Large intestine (tissue), 12 donors: ENCODE measurements around the gene RNPS1. TPM values are rescaled to one million over a fixed set of nuclear protein-coding genes. Genes with fewer than 3 reads are reported as not detected.

Experiments
- DNase-seq, 2 donors: peaks; one replicate each; pipeline versions ENCODE4 v3.0.0 to v3.0.0-alpha.2; 2013
- H3K27ac ChIP-seq: one replicate; pipeline ENCODE4 v1.5.1; 2013; ENCODE audit warnings: low read length
- H3K27me3 ChIP-seq: 2 replicates; pipeline ENCODE4 v1.6.1; 2013; ENCODE audit warnings: low read length; ENCODE audit not compliant: control insufficient read depth, insufficient read depth
- H3K36me3 ChIP-seq: 2 replicates; pipeline ENCODE4 v1.6.1; 2013; ENCODE audit warnings: low read length; ENCODE audit not compliant: control insufficient read depth, insufficient read depth
- H3K4me1 ChIP-seq: one replicate; pipeline ENCODE4 v1.6.1; 2013; ENCODE audit warnings: low read length; ENCODE audit not compliant: control insufficient read depth, insufficient read depth
- H3K4me3 ChIP-seq: one replicate; pipeline ENCODE4 v1.5.1; 2013; ENCODE audit warnings: low read length
- H3K9me3 ChIP-seq: one replicate; pipeline ENCODE4 v1.6.1; 2013; ENCODE audit warnings: mild to moderate bottlenecking, low read depth, low read length, moderate library complexity; ENCODE audit not compliant: control insufficient read depth
- WGBS: methylation state at CpG from one replicate; pipeline ENCODE4 v1.1.5; 2013; ENCODE audit warnings: low lambda C conversion rate; ENCODE audit not compliant: insufficient coverage; 5-methylcytosine and 5-hydroxymethylcytosine counted together
- long read RNA-seq, 11 donors: transcript quantifications; one replicate each; lab custom pipeline, GENCODE V29; 2026
- polyA plus RNA-seq: library from polyadenylated mRNA; unstranded; fragments of 120-200 nt; gene quantifications from one replicate; pipeline ENCODE4 v1.2.1, GENCODE V29; 2013

Gene RNPS1, protein sequence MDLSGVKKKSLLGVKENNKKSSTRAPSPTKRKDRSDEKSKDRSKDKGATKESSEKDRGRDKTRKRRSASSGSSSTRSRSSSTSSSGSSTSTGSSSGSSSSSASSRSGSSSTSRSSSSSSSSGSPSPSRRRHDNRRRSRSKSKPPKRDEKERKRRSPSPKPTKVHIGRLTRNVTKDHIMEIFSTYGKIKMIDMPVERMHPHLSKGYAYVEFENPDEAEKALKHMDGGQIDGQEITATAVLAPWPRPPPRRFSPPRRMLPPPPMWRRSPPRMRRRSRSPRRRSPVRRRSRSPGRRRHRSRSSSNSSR
- polyA plus RNA-seq: 172 TPM
- long read RNA-seq, donor 1, transcript RNPS1-220 (7 exons, 2,037 nt): minor isoform, 12 of 41 reads
- long read RNA-seq, donor 1, transcript RNPS1-202 (8 exons, 2,241 nt): major isoform, 18 of 41 reads
- long read RNA-seq, donor 1, partial matches to known transcripts: 0 of 41 reads
- long read RNA-seq, donor 1, other reads (novel, unspliced or antisense): 0 of 41 reads
- long read RNA-seq, donor 2, transcript RNPS1-202 (8 exons, 2,241 nt): minor isoform, 34 of 129 reads
- long read RNA-seq, donor 2, transcript RNPS1-219 (6 exons, 1,685 nt): minor isoform, 7 of 129 reads
- long read RNA-seq, donor 2, transcript RNPS1-206 (2 exons, 2,223 nt): minor isoform, 8 of 129 reads
- long read RNA-seq, donor 2, transcript RNPS1-220 (7 exons, 2,037 nt): major isoform, 41 of 129 reads
- long read RNA-seq, donor 2, partial matches to known transcripts: 22 of 129 reads
- long read RNA-seq, donor 2, other reads (novel, unspliced or antisense): 0 of 129 reads
- long read RNA-seq, donor 3: 0 reads
- long read RNA-seq, donor 4, transcript RNPS1-220 (7 exons, 2,037 nt): major isoform, 5 of 9 reads
- long read RNA-seq, donor 4, partial matches to known transcripts: 0 of 9 reads
- long read RNA-seq, donor 4, other reads (novel, unspliced or antisense): 0 of 9 reads
- long read RNA-seq, donor 5, transcript RNPS1-202 (8 exons, 2,241 nt): major isoform, 16 of 50 reads
- long read RNA-seq, donor 5, transcript RNPS1-203 (8 exons, 2,069 nt): minor isoform, 7 of 50 reads
- long read RNA-seq, donor 5, transcript RNPS1-220 (7 exons, 2,037 nt): minor isoform, 14 of 50 reads
- long read RNA-seq, donor 5, partial matches to known transcripts: 0 of 50 reads
- long read RNA-seq, donor 5, other reads (novel, unspliced or antisense): 0 of 50 reads
- long read RNA-seq, donor 6, transcript RNPS1-202 (8 exons, 2,241 nt): minor isoform, 20 of 78 reads
- long read RNA-seq, donor 6, transcript RNPS1-206 (2 exons, 2,223 nt): minor isoform, 6 of 78 reads
- long read RNA-seq, donor 6, transcript RNPS1-220 (7 exons, 2,037 nt): major isoform, 25 of 78 reads
- long read RNA-seq, donor 6, transcript RNPS1-217 (7 exons, 1,514 nt): minor isoform, 10 of 78 reads
- long read RNA-seq, donor 6, partial matches to known transcripts: 7 of 78 reads
- long read RNA-seq, donor 6, other reads (novel, unspliced or antisense): 0 of 78 reads
- long read RNA-seq, donor 7, transcript RNPS1-202 (8 exons, 2,241 nt): major isoform, 13 of 41 reads
- long read RNA-seq, donor 7, transcript RNPS1-217 (7 exons, 1,514 nt): minor isoform, 5 of 41 reads
- long read RNA-seq, donor 7, transcript RNPS1-220 (7 exons, 2,037 nt): minor isoform, 10 of 41 reads
- long read RNA-seq, donor 7, partial matches to known transcripts: 0 of 41 reads
- long read RNA-seq, donor 7, other reads (novel, unspliced or antisense): 0 of 41 reads
- long read RNA-seq, donor 8, transcript RNPS1-202 (8 exons, 2,241 nt): major isoform, 29 of 116 reads
- long read RNA-seq, donor 8, transcript RNPS1-221 (1 exons, 1,826 nt): minor isoform, 10 of 116 reads
- long read RNA-seq, donor 8, transcript RNPS1-206 (2 exons, 2,223 nt): minor isoform, 10 of 116 reads
- long read RNA-seq, donor 8, transcript RNPS1-220 (7 exons, 2,037 nt): minor isoform, 28 of 116 reads
- long read RNA-seq, donor 8, partial matches to known transcripts: 17 of 116 reads
- long read RNA-seq, donor 8, other reads (novel, unspliced or antisense): 0 of 116 reads
- long read RNA-seq, donor 9, transcript RNPS1-220 (7 exons, 2,037 nt): major isoform, 24 of 64 reads
- long read RNA-seq, donor 9, transcript RNPS1-219 (6 exons, 1,685 nt): minor isoform, 7 of 64 reads
- long read RNA-seq, donor 9, transcript RNPS1-202 (8 exons, 2,241 nt): minor isoform, 17 of 64 reads
- long read RNA-seq, donor 9, partial matches to known transcripts: 6 of 64 reads
- long read RNA-seq, donor 9, other reads (novel, unspliced or antisense): 0 of 64 reads
- long read RNA-seq, donor 10, transcript RNPS1-221 (1 exons, 1,826 nt): minor isoform, 7 of 88 reads
- long read RNA-seq, donor 10, transcript RNPS1-202 (8 exons, 2,241 nt): major isoform, 32 of 88 reads
- long read RNA-seq, donor 10, transcript RNPS1-219 (6 exons, 1,685 nt): minor isoform, 6 of 88 reads
- long read RNA-seq, donor 10, transcript RNPS1-220 (7 exons, 2,037 nt): minor isoform, 24 of 88 reads
- long read RNA-seq, donor 10, partial matches to known transcripts: 8 of 88 reads
- long read RNA-seq, donor 10, other reads (novel, unspliced or antisense): 0 of 88 reads
- long read RNA-seq, donor 11, transcript RNPS1-219 (6 exons, 1,685 nt): minor isoform, 6 of 50 reads
- long read RNA-seq, donor 11, transcript RNPS1-202 (8 exons, 2,241 nt): major isoform, 12 of 50 reads
- long read RNA-seq, donor 11, transcript RNPS1-206 (2 exons, 2,223 nt): minor isoform, 10 of 50 reads
- long read RNA-seq, donor 11, transcript RNPS1-220 (7 exons, 2,037 nt): major isoform, 12 of 50 reads
- long read RNA-seq, donor 11, partial matches to known transcripts: 0 of 50 reads
- long read RNA-seq, donor 11, other reads (novel, unspliced or antisense): 0 of 50 reads

DNA sequence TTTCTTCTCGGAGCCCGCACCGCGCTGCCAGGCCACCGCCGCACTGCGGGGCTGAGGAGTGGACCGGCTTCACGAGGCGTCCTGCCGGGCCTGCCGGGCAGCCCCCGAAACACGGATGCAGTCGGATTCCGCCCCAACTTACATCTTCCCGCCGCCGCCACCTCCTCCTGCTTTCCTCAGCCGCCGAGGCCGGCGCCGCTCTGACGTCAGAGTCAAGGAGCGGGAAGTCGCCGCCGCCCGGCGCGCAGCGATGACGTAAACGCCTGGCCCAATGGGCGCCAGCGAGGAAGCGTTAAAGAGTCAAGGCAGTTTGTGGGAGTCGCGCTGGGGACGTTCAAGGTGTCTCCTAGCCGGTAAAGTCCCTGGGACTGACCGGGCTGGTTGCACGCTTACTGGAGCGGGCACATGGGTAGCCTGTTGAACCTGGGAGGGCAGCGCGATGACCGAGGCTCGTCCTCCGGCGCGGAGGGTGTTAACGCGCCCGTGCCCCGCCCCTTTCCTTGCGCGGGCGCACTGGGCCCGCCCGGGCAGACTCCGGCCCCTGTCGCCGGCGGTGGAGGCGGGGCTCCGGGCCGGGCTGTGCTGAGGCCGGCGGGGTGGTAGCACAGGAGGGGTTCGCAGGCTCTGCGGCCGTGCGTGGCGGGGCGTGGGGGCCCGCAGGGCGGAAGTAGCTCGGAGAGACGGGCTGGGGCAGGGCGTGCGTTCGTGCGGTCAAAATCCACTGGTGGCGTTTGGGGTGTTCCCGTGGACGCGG lies at the start of gene RNPS1:
TSS of gene RNPS1 (minus strand) at position 214 of the 754 bp plus-strand sequence. CDS start 3,483 bp downstream, outside the sequence.
- peak; percentile 96 to 99 for DNase-seq
- Histone ChIP-seq H3K27me3 (no peaks in the 10 kb centered on the region), H3K27ac (peak within 1 kb of the TSS; percentile 100), H3K4me3 (peak within 1 kb of the TSS; percentile 95), H3K9me3 (no peaks in the 10 kb centered on the region), H3K4me1 (peaks cover 18% of the 10 kb centered on the region), H3K36me3 (peaks cover 20% of the 10 kb centered on the region)
- no CpG with 5 or more reads among the region's 88 CpGs for WGBS

DNA sequence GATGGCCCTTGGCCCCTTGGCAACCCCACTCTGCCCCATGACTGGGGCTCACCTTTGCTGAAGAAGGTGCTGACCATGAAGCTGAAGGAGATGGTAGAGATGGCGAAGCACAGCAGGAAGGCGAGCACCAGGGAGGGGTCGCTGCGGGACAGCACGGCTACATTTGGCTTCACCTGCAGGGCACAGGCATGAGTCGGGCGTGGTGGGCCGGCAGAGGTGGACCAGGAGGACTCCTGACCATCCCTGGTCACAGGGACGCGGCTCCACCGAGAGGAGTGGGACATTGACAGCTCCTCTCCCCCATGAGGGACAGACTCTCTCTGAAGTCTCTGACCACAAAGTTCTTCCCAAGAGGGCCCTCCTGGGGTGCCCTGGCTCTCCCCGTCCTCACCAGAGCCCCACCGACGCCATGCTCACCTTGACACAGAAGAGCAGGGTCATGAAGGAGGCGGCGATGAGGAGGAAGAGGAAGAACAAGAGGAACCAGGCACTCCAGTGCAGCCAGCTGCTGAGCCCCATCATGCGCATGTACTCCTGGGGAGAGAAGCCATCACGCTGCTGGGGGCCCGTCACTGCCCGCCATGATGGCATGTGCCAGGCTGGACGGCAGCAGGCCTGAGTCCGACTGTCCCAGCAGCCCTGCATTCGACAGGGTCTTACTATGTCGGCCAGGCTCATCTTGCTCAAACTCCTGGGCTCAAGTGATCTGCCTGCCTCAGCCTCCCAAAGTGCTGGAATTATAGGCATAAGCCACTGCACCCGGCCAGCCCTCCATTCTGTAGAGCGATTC lies 49.5 kb upstream of the RNPS1 start:
- Histone ChIP-seq H3K27me3 (no peaks in the 10 kb centered on the region), H3K4me1 (no peaks in the 10 kb centered on the region), H3K36me3 (no peaks in the 10 kb centered on the region), H3K27ac (no peak overlapping the region), H3K4me3 (no peak overlapping the region), H3K9me3 (no peaks in the 10 kb centered on the region)
- DNase-seq: no peak
- no CpG with 5 or more reads among the region's 26 CpGs for WGBS

DNA sequence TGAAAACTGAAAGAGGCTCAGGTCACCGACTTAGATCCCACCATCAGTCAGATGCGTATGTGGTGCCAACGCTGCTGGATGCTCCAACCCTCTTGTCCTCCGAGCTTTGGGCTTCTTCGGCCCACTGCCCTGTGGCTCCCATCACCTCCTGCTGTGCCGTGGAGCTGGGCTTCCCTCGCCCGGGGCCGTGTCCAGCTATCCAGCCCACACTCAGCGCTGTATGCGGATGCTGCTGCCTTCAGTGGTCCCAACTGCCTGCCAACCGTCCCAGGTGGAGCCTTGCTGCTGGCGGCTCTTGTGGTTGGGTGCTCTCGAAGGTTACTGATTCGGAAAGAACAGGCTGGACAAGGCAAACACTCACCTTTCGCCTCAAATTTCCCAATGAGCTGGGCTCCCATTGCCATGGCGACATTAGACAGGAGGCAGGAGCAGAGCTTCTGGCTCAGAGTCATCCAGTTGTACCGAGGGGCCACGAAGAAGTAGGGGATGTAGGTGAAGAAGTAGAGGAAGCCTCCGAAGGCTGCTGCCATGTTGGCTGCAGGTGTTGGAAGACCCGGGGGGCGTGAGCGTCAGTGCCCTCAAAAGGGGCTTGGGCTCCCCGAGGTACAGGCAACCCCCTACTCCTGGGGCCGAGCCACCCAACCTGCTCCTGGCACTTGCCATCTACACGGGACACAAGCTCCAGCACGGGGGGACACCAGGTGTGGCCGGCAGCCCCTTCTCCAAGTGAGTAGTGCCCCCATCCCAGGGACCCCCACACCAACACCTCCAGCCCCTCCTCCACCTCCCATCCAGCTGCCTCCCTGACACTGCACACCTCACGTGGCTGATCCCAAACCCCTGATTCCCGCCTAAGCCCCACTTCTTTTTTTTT lies 40.4 kb upstream of the RNPS1 start:
- WGBS: no CpG with 5 or more reads among the region's 30 CpGs

DNA sequence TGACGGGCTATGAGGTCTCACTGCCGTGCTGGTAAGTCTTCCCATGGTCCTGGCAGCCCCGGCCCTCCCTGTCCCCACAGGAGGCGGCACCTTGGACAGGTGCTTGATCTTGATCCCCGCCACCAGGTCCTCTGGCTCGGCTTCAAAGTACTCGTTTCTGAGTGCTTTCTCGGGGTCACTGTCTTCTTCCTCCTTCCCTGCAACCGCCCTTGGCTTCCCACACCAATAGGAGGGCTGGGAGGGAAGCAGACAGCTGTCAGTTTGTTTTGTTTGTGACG lies 31.9 kb upstream of the RNPS1 start:
- Histone ChIP-seq H3K9me3 (no peaks in the 10 kb centered on the region), H3K4me3 (no peak overlapping the region), H3K4me1 (no peaks in the 10 kb centered on the region), H3K36me3 (no peaks in the 10 kb centered on the region), H3K27ac (no peak overlapping the region), H3K27me3 (no peaks in the 10 kb centered on the region)
- WGBS: no CpG with 5 or more reads among the region's 10 CpGs
- DNase-seq: no peak

More for the DNA sequence above, 40.4 kb upstream of the RNPS1 start:
- H3K4me3 ChIP-seq: no peak overlapping the region
- H3K27ac ChIP-seq: no peak overlapping the region
- DNase-seq: no peak
- H3K27me3 ChIP-seq: no peaks in the 10 kb centered on the region
- H3K9me3 ChIP-seq: no peaks in the 10 kb centered on the region
- no peaks in the 10 kb centered on the region for H3K4me1 ChIP-seq
- H3K36me3 ChIP-seq: no peaks in the 10 kb centered on the region

DNA sequence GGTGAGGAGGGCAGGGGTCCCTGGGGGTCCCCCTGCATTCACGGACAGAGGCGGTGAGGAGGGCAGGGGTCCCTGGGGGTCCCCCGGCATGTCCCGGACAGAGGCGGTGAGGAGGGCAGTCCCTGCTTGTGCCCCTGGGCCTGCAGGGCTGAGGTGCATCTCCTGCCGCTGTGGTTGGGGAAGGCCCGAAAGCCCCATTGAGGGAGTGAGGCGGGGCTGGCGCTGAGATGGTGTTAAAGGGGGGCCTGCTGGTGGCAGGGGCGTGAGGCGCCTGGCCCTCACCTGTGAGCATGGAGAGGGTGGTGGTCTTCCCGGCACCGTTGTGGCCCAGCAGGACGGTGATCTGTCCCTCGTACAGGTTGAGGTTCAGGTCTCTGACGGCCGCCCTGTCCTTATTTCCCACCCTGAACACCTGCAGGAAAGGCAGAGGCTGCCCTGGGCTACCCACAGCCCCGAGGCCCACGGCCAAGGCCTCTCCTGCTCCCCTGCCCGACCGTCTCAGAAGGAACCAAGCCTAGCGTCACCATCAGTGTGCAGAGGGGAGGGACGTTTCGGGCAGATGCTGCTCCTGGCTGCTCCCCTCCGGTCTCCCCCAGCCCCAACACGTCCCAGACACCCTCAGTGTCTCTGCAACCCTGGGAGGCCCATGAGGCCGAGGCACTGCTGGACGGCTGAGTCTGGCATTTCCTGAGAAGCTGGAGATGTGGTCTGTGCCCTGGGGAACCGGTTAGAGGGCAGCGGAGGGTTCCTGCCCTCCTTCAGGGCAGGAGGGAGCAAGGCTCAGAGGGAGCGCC lies 31.4 kb upstream of the RNPS1 start:
- Histone ChIP-seq H3K4me1 (no peaks in the 10 kb centered on the region), H3K4me3 (no peak overlapping the region), H3K36me3 (no peaks in the 10 kb centered on the region), H3K27ac (no peak overlapping the region), H3K27me3 (no peaks in the 10 kb centered on the region), H3K9me3 (no peaks in the 10 kb centered on the region)
- DNase-seq: no peak
- WGBS: no CpG with 5 or more reads among the region's 31 CpGs

DNA sequence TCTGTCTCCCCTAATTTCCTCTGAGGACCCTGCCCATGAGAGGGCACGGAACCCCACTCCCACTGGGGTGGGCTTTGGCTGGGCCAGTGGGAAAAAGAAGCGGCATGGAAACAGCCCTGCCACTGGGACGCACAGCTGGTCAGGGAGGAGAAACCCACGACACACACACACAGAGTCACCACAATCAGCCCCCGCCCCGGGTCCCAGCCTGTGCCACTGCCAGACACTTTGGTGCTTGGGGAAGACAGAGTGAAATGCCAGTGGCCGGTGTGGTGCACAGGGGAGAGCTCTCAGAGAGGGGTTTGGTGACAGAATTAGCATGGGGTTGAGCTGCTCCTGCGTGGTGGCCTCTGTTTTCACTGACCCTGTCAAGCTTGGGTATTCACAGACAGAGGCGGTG lies 30.7 kb upstream of the RNPS1 start:
- WGBS: no CpG with 5 or more reads among the region's 9 CpGs

More for the DNA sequence above, 30.7 kb upstream of the RNPS1 start:
- Histone ChIP-seq H3K36me3 (no peaks in the 10 kb centered on the region), H3K9me3 (no peaks in the 10 kb centered on the region), H3K4me3 (no peak overlapping the region), H3K27me3 (no peaks in the 10 kb centered on the region), H3K4me1 (no peaks in the 10 kb centered on the region), H3K27ac (no peak overlapping the region)
- DNase-seq: no peak
